ENCODE results near the gene CLCN5.

The CLCN5 gene

GRCh38 chrX:49912086-49912485 lies 10.3 kb upstream of the CLCN5 start:
- no peak for TF ChIP-seq CTCF (IDR thresholded peaks at IDR 0.05; ENCODE audit: borderline replicate concordance, insufficient read depth, low read depth, low read length)
- no peak overlapping the region for H3K4me3 ChIP-seq (ENCODE audit: low read depth, low read length)

- H3K4me3 ChIP-seq (ENCODE audit: low read depth, low read length) = no peak overlapping the region
- TF ChIP-seq CTCF (IDR thresholded peaks at IDR 0.05; ENCODE audit: borderline replicate concordance, insufficient read depth, low read depth, low read length) = no peak
Measured at GRCh38 chrX:49912861-49913260, 9.5 kb upstream of the CLCN5 start.

GRCh38 chrX:49915361-49916222 lies 6.8 kb upstream of the CLCN5 start:
- no peak overlapping the region for H3K4me3 ChIP-seq (ENCODE audit: low read depth, low read length)
- peak; percentile 88 for TF ChIP-seq CTCF (IDR thresholded peaks at IDR 0.05; ENCODE audit: borderline replicate concordance, insufficient read depth, low read depth, low read length)

- TF ChIP-seq CTCF (IDR thresholded peaks at IDR 0.05; ENCODE audit: borderline replicate concordance, insufficient read depth, low read depth, low read length) = peak; percentile 90
- H3K4me3 ChIP-seq (ENCODE audit: low read depth, low read length) = no peak overlapping the region
Measured at GRCh38 chrX:49919617-49920016, 2.8 kb upstream of the CLCN5 start.

- no peak overlapping the region for H3K4me3 ChIP-seq (ENCODE audit: low read depth, low read length)
- no peak for TF ChIP-seq CTCF (IDR thresholded peaks at IDR 0.05; ENCODE audit: borderline replicate concordance, insufficient read depth, low read depth, low read length)
Measured at GRCh38 chrX:49921109-49921508, 1.3 kb upstream of the CLCN5 start.

GRCh38 chrX:49925176-49925575 lies 2.8 kb downstream of the CLCN5 start:
- no peak for TF ChIP-seq CTCF (IDR thresholded peaks at IDR 0.05; ENCODE audit: borderline replicate concordance, insufficient read depth, low read depth, low read length)
- H3K4me3 ChIP-seq (ENCODE audit: low read depth, low read length) = no peak overlapping the region

GRCh38 chrX:49930039-49930438 lies 7.6 kb downstream of the CLCN5 start:
- no peak for TF ChIP-seq CTCF (IDR thresholded peaks at IDR 0.05; ENCODE audit: borderline replicate concordance, insufficient read depth, low read depth, low read length)
- no peak overlapping the region for H3K4me3 ChIP-seq (ENCODE audit: low read depth, low read length)

All from GM12875 (cell line).